Hematopoietic multipotent progenitor cell treated with erythropoietin and hydrocortisone succinate and interleukin-3 and kit ligand, for 15 days (in vitro differentiated cells): ENCODE data around the gene NCAM2.

Experiments used
- DNase-seq: peaks from one replicate; pipeline ENCODE4 v3.0.0-alpha.2; 2015; ENCODE audit warnings: low spot score

The NCAM2 gene

DNA sequence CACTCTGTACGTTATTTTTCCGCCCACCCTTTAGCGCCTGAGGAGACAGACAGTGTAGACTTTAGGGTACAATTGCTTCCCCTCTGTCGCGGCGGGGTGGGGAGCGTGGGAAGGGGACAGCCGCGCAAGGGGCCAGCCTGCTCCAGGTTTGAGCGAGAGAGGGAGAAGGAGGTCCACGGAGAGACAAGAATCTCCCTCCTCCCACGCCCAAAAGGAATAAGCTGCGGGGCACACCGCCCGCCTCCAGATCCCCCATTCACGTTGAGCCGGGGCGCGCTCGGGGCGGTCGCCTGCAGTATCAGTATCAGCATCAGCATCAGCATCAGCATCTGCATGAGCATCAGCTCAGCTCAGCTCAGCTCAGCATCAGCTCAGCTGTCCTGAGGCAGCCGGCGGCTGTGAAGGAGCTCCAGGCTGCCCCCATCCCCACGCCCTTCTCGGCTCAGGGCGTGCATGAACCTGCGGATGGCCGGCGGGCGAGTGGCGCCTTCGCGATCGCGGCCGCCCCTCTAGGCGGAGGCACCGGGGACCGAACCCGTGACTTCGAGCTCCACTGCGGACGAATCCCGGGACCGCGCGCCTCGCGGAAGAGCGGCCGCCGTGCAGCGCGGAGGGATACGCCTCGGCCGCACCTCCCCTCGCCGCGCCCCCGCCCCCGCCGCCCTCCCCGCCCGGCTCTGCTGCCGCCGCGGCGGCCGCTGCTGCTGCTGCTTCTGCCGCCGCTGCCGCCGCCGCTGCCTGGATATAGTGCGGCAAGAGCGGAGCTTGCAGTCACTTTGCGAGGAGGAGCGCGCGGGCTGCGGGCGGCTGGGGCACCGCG, at the start of gene NCAM2:
TSS of gene NCAM2 (plus strand) at position 774 of the 820 bp plus-strand sequence.
- no peak for DNase-seq

DNA sequence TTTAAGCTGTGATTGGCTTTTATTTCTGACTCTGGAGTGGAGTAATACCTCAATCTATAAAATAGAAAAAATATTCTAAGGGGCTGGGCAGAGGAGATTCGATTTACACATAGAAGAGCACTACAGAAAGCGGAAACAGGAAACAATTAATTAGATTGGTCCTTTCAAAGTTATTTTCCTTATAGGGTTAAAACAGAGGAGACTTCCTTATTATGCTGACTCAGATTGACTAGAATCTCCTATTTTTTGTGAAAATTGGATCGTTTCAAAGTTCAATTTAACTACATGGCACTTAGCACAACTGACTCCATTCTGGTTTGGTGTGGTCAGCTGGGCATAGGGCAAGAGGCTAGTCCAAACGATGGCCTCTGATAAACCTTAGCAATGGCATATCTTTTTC, 48.3 kb upstream of the NCAM2 start:
- DNase-seq = no peak

DNA sequence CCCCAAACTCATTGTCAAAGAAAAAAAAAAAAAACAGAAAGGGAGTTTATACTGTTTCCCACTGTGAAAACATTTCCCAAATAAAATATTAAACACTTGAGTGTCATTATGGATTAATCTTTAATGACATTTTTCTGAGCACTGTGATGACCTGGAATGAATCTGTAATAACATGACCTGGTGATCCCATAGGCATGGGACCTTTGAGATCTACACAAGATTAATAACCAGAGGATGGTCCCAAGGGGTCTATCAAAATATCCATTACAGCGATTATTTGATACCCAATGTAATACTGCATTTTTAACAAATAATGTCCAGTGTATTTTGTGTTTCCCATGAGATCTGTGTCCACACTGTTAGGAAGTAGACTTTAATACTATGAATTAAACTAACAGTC, 32.4 kb upstream of the NCAM2 start:
- no peak for DNase-seq

DNA sequence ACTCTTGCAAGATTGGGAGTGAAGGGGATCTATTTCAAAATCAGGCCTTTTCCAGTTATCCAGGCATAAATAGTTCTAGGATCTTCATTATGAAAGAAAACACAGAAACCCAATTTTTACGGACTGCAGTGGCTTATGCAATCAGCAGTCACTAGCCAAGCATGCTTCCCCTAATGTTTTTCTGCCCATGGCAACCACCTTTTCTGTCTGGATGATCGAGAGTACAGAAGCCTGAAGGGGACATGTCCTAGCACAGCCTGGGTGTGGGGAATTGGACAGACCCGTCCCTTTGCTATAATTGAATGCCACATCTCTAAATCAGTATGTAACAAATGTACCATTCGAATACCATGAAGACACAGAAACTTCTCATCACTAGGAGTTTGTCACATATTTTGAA, 29.8 kb upstream of the NCAM2 start:
- no peak for DNase-seq

DNA sequence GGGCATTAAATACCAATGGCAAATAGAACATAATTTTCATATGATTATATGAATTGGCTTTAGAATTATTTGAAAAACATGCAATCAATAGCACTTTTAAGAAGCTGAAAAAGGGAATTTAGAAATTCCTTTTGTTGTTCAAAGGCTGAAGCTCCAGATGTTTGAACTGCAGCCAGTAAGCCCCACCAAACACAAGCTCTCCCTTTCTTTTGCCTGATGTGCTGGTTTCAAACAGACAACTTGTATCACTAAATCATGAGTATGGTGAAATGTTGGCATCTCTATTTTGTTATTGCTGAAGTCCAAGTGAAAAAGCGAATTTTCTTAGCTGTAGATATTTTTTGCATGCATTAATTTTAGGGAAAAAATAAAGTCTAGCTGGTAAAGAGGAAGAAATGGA, 27.5 kb upstream of the NCAM2 start:
- DNase-seq = no peak

DNA sequence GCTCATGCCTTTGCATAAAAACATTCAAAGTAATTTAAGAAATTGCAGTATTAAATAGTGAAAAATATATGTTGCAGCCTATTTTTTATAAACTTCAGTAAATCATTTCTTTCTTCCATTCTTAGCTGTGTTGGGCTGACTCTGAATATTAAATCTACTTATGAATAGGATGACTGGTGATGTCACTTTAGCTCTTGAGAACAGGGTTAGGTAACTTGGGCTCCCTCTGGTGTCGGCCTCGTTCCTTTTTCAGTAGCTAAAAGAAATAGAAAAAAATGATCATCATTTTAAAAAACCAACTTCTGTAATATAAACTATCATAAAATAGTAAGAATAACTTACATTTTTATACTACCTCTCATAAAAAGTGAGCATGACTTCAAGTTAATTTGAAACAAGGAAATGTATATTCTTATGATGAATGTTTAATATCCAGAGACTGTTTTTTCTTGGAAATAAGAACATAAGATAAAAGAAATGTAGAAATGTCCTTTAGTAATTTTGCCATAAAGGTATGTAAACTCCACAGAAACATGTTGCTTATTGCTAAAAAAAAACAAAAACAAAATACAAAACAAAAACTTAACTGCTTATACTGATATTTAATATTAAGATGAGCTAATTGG, 26.8 kb upstream of the NCAM2 start:
- DNase-seq = no peak

DNA sequence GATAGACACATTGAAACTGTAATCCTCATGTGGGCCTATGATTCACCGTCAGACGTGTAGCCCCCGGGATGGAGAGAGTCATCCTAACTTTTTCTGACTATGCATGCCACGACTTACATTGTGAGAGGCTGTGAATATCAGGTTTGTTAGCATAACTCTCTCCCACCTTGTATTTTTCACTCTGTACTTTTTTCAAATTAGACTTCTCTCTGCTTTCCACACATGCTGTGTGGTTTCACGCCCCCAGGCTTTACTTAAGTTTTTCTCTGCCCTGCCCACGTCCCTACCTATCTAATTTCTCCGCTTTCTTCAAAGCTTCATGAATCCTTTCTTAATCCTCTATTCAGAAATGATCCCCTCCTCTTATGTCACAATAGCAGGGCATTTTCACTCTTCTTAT, 3.4 kb upstream of the NCAM2 start:
- DNase-seq = no peak

DNA sequence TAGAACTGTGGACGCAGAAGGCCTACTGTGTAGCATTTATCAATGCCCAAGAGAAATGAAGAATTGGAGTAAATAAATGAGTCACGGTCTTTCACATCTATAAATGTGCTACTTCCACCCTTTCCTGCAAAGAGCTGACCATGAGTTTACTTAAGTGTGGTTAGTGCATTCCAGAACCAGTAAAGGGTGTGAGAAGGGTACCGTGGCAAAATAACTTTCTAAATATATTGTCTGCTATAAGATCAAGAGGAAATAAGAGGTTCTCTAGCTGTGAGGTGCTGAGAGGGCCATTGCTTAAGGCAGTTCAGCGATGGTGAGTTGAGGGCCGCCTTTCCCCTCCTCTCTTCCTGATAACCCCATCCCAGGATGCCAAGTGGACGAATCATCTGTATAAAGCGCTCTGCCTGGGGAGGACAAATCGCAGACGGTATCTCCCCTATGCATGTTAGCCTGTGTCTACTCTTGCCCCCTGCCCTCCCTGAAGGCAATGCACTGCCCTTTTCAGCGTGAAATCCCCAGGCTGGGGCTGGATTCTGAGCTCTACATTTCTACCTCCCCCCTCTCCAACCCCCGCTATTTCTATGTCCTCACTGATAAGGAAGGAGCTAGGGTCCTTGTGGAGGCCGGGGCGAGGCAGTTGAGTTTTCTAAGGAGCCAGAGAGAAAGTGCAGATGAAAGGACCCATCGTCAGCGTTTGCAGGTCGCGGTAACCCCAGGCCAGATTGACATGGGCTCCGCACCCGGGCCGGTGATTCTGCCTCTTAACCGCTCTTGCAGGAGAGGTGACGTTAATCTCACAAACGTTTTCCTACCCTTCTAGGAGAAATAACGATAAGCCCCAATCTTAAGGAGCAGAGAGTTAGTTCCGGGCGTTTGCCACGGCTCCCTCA, 1.5 kb upstream of the NCAM2 start:
- no peak for DNase-seq

DNA sequence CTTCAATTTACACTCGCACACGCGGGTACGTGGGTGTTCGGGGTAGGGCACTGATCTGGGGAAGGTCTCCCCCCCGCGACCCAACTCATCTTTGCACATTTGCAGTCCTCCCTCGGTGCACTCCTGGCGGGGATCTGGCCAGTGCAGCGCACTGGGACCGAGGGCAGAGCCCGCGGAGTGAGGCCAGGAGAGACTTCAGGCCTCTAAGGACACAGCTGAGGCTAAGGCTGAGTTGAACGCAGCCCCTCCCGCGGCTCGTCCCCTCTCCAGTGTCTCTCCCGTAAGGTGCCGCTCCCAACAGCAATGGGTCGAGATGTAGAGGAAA, 936 bp upstream of the NCAM2 start:
- no peak for DNase-seq

DNA sequence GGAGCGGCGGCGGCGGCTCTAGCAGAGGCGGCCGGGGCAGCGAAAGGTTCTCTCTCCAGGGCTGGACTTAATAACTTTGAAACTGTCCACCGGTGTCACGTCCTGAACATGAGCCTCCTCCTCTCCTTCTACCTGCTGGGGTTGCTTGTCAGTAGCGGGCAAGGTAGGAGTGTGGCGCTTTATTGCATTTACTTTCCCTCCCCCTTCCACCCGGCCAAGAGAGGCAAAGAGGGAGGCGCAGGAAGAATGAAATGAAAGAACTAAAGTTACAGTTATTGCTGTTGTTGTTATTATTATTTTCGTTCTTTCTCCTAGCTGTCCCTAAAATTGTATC, 214 bp downstream of the NCAM2 start:
- no peak for DNase-seq

DNA sequence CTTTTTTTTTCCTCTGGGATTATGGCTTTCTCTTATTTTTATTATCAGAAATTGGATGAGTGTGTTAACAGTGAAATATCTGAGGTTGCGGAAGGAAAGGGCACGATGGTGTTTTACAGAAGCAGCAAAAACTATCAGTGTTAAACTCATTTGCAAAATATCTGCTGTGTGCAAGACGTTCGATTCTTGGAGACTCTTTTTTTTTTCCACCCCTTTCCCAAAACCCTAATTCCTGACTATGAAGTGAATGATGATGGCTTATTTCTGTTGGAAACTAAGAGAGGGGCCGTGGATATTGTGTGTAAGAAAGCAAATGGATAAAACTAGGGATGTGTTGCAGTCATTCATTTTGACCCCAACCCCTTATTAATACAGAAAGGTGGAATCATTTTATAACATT, 677 bp downstream of the NCAM2 start:
- DNase-seq = no peak

DNA sequence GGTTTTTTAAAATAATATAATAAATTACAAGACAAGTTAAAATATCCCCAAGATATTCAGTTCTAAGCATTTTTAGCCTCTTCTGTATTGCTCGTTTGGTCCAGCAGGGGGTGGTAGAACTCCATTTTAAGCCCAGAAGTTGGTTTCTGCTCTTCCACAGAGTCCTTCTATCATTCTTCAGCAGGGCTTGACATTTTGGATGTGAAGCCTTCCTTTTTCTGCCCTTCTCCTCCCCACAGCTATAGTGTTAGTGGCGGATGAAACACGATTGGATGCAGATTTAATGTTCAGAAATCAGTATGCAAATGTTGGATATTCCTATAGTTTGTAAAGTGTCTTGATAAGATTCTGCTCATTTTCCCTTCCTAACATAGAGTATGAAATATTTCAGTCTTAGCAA, 1.4 kb downstream of the NCAM2 start:
- DNase-seq = no peak

DNA sequence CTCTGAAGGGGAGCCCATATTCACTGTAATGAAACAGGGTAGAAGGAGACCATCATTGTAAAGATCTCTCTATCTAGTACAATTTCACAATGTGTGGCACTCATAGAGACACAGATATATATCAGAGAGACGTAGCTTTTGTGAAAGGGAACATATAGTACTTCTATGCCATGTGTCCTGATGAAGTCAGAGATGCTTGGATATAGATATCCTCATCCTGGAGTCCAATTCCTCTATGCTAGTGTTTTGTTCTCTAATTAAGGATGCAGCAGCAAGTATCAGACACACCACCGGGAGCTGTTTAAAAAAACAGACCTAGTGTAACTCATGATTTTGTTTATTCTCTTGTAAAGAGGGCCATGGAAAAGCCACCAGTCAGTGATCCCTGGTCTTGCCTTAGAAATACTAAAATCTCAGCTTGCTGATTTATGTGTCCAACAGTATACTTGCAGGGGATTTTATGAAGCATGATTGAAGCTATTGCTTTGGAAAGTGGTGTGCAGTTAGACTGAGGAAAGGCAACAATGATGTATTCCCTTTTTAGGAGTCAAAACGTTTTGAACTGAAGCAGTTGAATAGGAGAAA, 2.5 kb downstream of the NCAM2 start:
- no peak for DNase-seq

DNA sequence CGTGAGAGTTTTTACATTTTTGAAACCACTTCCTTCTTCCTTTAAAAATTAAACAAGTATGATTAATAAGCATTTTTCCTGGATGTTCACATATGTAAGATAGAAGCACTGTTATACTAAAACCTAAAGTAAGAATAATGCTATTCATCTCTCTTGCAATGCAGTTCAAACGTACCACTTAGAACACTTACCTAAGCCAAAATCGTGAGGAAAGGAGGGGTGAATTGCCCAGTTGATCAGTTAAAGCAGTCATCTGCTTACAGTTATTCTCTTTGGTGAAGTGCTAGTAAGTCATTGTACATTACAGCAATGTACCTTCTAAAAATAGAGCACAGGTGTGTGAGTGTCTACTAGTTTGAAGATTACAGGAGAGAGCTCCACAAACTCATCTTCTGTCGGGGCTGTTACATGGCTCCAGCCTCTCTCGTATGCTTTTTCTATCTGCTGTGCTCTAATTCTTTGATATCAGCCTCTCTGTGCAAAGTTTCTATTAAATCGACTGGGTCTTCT, 3.4 kb downstream of the NCAM2 start:
- no peak for DNase-seq

DNA sequence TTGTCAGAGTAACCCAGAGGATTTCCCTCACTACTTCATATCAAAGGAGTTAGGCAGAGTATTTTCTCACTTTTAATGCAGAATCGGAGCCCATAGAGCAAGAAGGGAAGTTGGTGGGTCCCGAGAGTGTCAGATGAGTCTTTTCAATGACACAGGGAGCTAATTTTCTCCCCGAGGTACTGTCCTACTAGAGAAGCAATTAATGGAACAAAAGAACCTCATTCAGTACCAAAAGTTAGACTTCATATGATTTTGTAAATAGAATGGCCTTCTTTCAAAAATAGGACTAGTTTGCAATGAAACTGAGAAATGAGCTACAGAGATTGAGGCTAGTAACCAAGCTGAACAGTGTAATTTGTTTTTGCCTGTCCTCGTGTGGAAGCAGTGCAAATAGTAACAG, 3.9 kb downstream of the NCAM2 start:
- DNase-seq = no peak

DNA sequence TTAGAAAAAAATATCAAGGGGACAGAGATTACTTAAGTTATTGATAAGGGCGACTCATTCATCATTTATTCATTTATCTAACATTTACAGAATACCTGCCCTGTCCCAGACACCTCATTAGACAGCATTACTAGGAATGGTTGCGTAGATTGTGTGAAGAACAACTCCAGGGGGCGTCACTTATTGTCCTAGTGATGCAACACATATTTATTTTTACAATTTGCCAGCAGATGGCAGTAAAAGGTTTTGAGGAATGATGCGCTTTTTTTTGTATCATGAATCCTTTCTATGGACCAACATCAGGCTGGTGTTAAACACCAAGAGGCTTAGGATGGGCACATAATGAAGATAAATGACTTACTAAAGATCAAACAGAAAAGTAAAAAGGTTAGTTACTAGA, 5.5 kb downstream of the NCAM2 start:
- no peak for DNase-seq

DNA sequence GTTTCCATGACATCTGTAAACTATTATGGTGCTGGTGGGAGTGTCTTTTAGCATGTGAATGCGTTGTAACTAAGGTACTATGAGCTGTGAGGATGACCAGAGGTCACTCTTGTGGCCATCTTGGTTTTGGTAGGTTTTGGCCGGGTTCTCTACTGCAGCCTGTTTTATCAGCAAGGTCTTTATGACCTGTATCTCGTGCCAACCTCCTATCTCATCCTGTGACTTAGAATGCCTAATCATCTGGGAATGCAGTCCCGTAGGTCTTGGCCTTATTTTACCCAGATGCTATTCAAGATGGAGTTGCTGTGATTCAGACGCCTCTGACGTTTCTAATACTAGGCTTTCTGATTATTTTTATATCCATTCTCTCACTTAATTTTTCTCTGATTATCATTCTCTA, 9.4 kb downstream of the NCAM2 start:
- no peak for DNase-seq

DNA sequence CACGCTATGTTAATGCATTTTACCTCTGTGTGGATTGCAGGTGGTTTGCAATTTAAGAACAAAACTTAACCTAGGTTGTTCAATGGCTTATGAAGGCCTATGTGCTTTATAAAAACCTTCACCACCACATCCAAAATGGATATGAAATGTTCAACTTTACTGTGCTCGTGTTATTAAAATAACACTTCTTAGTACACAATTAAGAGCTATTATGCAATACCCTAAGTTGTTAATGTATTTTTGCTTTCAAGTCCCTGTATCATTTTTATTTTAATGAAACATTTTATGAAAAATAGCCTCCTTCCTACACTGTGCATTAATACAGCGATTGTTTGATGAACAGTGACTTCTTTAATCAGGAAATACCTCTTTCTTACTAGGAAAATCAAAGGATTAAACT, 12.0 kb downstream of the NCAM2 start:
- DNase-seq = no peak

DNA sequence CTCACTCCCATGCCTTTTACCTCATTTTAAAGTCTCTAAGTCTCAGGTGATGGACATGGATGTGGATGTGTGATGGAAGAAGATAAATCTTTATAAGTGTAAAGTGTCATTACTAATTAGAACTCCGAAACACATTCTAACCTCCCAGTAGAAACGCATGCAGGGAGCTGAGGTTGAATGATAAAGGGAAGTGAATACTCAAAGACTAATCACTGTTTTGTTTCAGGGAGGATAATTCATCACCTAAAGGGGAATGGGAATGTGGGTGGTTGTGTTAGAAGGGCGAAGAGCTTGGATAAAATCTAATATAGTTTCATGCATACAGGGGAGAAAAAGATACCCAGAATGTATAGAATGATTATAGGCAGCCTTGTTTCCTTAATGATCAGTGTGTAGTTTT, 12.5 kb downstream of the NCAM2 start:
- no peak for DNase-seq

DNA sequence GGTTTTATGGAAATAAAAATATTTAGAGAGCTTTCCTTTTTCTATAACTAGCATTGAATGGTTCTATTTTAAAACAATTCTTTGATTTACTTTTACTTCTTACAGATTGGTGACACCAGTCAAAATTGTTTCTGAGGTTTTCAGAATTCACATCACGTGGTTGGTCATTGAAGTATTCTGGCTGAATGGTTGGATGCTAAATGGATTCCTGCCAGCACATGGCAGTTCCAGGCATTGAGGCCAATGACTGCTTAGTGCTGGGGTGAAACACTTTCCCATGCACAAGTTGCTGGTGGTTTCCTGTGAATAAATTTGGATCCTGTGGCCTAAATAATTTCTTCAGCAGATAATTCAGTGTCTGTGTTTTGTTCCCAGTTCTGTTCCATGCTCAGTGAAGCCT, 20.6 kb downstream of the NCAM2 start:
- no peak for DNase-seq

DNA sequence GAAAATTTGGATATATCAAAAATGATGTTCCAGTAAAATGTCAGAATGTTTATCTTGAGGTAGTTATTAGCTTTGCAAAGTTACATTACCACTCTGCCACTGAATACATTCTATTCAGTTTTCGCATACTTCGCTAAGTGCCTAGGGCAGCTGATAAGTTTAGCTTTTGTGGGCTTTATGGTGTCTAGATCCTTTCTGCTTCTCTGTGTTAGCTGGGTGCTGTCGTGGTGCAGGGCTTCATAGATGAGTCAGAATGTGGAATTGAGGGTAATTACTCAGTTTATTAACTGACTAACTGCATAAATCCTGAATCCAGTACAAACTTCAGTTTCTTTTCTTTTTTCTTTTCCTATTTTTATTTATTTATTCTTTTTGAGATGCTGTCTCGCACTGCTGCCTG, 21.5 kb downstream of the NCAM2 start:
- no peak for DNase-seq

DNA sequence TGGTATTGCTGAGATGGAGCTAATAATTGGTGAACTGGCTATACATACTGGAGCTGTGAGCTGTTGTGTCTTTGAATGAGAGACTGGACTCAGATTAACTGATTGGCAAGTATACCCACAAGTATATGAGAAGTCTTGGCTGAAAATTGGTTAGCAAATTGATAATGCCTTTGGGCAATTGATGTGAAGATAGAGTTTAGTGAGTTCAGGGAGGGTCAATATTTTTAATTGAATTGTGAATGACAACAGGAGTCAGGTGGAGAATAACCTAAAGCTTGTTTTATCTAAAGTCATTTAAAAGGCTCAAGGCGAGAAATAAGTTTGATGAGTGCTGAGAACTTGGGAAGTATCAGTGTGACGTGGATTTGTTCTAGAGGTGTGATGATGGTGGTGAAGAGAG, 27.5 kb downstream of the NCAM2 start:
- DNase-seq = no peak
